NCI-H345 (cell line): ENCODE data around the gene SYP.
"Not testable (repeated sequence)": the region's sequence is repeated elsewhere in the genome, so short reads cannot be mapped to it uniquely, and the experiment has no call there.

Source experiments
- DNase-seq: peaks from one replicate; lab custom pipeline; 2025; lab: John Stamatoyannopoulos, UW

SYP gene

DNA sequence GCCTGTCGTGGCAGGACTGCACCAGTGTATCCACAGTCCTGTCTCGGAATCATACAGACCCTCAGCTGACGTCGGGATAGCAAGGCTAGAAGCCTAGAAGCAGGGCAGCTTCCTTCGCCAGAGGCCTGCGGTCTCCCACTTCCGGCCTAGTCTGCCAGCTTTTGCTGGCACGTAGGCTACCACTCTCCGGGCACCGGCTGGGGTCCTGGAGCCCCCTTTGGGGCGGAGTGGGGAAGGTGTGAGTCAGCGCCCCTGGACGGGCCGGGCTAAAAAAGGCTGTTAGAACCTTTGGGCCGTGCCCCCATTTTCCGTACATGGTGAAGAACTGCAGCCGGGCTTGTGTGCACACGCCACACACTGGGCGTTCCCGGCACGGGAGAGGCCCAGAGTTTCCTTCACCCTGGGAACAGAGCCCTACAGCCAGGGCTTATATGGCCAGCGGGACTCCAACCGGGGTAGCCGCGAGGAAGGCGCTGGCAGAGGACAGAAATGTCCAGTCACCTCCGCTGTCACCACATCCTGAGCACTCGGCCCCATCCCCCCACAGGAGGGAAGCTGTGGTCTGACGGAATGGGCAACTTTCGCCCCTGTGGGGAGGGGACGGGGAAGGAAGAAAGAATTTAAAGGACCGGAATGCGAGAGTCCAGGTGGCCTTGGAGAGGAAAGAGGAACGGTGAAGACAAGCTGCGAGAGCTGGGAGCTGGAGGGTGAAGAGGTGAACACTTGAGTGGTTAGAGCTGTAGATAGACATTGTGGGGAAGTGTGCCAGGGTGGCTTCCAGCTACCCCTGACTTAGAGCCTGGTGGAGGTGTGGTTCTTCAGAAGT lies 32.9 kb downstream of the SYP start:
- DNase-seq: no peak

DNA sequence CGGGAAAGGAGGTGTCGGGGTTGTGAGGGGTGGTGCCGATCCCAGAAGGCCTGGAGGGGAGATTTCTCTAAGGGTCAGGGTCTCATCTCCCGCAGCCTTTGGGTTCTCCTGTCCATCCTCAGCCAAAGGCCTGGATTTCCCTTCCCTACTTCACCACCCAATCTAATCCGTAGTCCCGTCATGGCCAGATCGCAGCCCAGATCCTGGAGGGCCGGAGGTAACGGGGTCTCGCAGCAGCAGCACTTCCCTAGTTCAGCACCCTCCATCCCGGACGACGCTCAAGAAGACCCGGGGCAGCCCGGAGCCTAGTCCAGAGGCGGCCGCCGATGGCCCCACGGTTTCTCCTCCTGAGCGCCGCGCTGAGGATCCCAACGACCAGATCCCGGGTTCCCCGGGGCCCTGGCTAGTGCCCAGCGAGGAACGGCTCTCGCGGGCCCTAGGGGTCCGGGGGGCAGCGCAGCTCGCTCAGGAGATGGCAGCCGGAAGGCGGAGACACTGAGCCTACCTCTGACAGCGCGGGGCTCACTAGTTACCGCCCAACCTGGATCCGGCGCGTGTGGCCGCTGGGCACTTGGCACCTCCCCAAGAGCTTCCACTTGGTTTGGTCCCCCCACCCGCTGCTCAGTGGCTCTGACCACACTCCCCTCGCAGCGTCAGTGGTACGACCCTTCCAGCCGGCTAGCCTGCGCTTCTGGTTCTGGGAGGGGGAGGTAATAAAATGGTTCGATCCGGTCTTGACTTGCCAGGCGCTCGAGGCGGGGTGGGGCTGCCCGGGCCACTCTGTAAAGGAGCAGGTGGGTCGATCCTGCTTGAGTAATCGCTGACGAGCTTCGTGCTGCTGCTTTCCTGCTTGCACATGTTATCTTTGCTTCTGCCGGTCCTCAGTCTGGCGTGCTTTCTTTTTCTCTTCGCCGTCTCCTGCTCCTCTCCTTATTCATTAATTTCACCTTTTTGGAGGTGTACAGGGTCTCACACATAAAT lies 33.8 kb downstream of the SYP start:
- no peak for DNase-seq

DNA sequence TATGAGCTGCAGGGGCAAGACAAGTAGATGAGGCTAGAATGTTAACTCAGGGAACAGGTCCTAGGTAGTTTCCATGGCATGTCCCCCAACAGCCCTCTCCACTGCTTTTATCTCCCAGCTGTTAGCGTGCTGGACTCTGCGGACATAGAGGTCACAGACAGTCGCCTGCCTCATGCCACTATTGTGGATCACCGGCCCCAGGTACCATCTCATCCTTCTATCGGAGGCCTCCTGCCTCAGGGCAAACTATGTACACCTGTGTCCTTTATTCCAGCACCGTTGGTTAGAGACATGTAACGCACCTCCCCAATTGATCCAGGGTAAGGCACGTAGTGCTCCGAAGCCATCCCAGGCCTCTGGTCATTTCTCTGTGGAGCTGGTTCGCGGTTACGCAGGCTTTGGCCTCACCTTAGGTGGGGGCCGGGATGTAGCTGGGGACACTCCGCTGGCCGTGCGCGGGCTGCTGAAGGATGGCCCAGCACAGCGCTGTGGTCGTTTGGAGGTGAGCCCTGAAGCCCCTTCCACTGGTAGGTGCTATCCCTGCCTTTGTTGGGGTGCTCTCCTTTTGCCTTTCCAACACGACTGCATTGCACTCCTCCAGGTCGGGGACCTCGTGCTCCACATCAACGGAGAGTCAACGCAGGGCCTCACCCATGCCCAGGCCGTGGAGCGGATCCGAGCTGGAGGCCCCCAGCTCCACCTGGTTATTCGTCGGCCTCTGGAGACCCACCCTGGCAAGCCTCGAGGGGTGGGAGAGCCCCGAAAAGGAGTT lies 35.2 kb downstream of the SYP start:
- DNase-seq: no peak

DNA sequence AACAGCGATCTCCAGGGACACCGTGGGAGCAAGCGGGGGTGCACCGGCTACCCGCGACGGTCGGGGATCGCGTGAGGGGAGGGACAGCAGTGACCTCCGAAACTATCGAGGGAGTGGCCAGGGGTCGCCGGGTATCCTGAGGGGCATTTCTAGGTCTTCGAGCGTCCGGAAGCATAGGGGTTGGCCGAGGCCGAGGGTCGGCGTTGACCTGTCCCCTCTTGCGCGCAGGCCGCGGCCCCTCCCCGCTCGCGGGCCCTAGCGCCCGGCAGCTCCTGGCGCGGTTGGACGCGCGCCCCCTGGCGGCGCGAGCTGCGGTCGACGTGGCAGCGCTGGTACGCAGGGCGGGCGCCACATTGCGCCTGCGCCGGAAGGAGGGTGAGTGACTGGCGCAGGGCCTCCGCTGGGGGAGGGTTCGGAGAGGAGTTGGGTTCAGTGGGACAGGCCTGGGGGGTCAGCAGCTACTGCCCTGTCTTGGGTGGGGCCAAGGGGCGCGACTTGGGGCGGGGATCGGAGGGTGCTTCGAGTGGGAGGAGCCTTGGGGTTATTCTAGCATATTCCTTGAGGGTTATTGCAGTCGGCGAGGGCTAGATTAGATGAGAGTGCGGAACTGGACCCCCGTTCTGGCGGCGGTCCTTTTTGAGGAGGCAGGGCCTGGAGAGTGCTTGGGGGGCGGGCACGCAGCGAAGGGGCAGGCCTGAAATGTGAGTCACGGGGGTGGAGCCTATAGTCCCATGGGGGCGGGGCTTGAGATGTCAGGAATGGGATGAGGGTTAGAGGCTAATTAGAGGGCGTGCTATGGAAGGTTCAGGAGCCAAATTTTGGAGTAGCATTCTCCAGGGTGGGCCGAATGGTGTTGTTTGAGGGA lies 36.2 kb downstream of the SYP start:
- peak; percentile 83 for DNase-seq

DNA sequence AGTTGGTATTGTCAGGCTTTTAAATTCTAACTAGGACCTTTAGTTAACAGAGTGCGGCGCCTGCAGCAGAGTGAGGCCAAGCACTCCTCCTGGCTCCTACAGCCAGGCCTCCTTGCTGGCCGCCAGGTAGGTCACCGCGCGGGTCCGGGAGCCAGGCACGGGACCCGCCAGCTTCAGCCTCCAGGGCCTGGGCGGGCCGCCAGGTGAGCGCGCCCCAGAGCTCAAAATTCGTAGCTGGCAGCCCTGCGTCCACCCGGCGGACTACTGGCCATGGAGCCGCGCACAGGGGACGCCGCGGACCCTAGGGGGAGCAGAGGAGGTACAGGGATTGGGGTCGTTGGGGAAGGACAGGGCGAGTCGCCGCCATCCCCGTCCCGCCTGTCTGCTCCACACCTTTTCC lies 37.4 kb downstream of the SYP start, which contains the start of gene MAGIX:
MAGIX (plus strand) TSS at position 139 of the 400 bp plus-strand sequence; CDS start at position 271, 132 bp downstream.
- DNase-seq: no peak

DNA sequence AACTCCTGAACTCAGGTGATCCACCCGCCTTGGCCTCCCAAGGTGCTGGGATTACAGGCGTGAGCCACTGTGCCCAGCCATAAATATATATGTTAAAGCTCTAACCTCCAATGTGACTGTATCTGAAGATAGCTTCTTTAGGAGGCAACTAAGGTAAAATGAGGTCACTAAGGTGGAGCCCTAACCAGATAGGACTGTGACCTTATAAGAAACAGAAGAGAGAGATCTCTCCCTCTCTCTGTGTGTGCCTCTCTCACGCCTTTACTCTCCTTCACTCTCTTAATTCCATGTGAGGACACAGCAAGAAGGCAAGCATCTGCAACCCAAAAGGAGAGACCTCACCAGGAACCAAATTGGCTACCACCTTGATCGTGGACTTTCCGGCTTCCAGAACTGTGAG lies 38.4 kb downstream of the SYP start:
- no peak for DNase-seq

DNA sequence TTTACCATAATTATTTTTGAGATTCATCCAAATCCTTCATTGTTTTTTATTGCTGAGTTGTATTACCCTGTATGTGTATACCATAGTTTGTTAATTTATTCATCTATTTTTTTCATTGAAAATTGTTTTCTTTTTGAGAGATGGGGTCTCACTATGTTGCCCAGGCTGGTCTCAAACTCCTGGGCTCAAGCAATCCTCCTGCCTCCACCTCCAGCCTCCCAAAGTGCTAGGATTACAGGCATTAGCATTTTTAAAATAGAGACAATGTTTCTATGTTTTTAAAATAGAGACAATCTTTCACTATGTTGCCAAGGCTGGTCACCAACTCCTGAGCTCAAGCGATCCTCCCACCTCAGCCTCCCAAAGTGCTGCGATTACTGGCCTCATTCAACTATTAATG lies 39.1 kb downstream of the SYP start:
- no peak for DNase-seq

DNA sequence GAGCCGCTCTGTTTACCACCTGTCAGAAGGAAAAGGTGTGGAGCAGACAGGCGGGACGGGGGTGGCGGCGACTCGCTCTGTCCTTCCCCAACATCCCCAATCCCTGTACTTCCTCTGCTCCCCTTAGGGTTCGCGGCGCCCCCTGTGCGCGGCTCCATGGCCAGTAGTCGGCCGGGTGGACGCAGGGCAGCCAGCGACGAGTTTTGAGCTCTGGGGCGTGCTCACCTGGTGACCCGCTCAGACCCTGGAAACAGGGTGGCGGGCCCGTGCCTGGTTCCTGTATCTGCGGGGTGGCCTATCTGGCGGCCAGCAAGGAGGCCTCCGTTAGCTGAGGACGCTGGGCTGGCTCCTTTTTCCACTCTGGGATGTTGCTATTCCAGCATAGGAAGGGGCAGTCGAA lies 42.8 kb downstream of the SYP start:
- DNase-seq: no peak

DNA sequence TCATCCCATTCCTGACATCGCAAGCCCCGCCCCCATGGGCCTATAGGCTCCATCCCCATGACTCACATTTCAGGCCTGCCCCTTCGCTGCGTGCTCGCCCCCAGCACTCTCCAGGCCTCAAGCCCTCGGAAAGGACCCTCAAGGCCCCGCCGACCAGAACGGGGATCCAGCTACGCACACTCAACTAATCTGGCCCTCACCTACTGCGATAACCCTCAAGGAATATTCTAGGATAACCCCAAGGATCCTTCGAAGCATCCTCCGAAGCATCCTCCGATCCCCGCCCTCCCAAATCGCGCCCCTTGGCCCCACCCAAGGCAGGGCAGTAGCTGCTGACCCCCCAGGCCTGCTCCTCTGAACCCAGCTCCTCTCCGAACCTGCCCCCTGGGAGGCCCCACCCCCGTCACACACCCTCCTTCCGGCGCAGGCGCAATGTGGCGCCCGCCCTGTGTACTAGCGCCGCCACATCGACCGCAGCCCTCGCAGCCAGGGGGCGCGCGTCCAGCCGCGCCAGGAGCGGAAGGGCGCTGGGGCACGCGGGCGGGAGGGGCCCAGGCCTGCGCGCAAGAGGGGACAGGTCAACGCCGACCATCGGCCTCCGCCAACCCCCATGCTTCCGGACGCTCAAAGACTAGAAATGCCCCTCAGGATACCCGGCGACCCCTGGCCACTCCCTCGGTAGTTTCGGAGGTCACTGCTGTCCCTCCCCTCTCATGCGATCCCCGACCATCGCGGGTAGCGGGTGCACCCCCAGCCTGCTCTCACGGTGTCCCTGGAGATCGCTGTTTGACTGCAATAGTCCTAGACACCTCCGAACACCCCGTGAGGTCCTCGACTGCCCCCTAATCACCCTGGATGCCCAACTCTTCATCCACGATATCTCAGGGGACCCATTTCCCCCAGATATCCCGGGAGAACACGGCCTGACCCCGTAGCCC lies 43.8 kb downstream of the SYP start:
- DNase-seq: peak; percentile 87

DNA sequence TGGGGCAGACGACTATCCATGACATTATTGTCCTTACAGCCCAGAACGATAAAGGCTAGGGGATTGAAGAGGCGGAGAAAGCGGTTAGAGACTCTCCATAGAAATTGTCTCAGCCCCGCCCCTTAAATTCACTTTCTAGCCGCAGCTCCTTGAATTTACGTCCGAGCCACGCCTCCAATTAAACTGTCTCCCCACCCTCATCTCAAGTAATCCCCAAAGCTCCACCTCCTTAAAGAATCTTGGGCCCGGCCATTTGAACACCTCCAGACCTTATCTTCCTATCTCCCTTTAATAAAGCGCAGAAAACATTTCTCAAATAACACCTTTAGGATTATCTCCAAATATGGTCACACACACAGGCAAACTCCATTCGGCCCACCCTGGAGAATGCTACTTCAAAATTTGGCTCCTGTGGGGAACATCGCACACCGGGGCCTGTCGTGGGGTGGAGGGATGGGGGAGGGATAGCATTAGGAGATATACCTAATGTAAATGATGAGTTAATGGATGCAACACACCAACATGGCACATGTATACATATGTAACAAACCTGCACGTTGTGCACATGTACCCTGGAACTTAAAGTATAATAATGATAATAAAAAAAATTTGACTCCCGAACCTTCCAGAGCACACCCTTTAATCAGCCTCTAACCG lies 44.6 kb downstream of the SYP start:
- DNase-seq: peak; percentile 34

DNA sequence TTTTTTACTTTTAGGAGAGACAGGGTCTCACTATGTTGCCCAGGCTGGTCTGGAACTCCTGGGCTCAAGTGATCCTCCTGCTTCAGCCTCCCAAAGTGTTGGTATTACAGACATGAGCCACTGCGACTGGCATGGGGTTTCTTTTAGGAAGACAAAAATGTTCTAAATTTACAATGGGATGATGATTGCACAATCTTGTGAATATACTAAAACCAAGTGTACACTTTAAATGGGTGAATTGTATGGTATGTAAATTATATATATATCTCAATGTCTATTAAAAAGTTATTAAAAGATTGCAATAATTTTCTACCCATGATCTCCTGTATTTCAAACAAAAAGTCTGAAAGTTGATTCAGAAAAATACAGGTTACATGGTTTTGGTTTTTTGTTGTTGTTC lies 46.5 kb downstream of the SYP start:
- DNase-seq: no peak

DNA sequence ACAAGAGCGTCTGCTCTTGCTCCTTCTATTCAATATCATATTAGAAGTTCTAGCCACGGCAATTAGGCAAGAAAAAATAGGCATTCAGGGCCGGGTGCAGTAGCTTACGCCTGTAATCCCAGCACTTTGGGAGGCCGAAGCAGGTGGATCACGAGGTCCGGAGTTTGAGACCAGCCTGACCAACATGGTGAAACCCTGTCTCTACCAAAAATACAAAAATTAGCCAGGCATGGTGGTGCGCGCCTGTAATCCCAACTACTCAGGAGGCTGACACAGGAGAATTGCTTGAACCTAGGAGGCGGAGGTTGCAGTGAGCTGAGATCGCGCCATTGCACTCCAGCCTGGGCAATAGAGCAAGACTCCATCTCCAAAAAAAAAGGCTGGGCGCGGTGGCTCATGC lies 50.7 kb downstream of the SYP start:
- not testable (repeated sequence) for DNase-seq

DNA sequence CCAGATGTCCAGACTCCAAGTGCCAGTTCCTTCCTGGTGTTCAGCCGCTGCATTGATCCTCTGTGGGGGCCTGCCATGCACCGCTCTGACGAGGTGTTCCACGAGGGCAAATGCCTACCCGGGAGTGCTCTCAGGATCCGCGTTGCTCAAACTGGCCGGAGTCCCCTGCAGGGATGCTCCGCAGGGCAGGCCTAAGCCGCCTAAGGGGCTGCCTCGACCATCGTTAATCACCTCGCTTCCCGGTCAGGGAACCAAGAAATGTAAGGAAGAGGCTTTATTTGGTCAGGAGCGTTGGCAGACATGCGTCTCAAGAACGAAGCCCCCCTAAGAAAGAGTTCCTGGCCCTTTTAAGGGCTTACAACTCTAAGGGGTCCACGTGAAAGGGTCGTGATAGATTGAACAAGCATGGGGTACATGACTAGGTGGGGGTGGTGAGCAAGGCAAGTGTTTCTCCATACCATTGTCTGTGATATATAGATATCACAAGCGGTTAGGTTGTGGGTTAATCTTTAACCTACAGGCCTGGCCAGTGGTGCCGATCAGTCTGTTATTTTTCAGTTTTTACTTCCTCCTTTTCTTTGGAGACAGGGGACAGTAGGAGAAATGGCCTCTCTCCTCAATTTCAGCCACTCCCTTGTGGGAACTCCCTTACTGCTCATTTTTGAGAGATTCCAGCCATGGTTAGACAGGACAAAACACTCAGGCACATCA lies 51.4 kb downstream of the SYP start:
- not testable (repeated sequence) for DNase-seq

DNA sequence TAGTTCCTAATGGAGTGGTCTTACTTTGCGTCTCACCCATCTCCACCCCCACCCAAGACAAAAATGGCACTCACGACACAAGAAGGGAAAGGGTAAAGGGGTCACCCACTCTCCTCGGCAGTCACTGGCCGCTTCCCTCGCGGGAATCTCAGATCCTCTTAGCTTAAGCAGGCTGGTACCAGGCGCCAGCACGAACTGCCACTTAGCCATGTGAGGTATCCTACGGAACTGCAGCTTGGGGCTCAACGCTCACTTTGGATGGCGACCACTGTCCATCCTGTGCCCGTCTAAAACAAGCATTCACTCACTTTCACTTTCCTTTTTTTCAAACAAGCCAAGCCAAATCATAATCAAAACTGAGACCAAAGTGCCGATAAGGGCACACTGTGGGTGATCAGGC lies 52.1 kb downstream of the SYP start:
- DNase-seq: no peak

DNA sequence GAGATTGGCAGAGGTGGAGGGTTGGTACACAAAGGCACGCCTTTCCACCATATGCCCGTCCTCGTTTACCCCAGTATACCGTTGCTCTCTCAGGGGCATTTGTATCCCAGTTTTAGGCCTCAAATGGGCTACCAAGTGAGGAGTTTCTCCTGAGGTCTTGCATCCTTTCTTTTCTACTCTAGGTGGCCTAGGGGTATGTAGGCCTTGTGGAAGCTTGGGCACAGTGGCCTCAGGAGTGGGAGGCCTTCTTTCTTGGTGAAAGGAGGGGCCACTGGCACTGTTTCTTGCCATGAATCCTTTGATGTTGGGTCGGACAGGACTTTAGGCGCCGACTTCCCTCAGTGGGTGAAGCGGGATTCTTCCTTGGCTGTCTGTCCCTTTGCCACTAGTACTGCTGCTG lies 52.7 kb downstream of the SYP start:
- no peak for DNase-seq

DNA sequence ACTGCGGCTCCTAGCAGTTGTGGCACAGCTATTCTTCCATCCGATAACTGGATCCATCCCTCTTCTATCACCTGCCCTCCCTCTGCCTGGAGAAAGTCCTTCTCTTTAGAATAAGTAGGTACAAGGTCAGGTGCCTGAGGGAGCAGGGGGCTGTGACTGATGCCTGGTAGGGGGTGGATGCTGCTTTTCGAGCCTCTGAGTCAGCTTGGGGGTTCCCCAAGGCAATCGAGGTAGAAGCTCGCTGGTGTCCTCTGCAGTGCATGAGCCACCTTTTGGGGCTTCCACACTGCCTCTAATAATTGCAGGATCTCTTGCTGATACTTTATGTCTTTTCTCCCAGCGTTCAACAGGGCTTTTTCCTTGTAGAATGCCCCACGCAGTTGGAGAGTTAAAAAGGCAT lies 56.8 kb downstream of the SYP start:
- DNase-seq: not testable (repeated sequence)

DNA sequence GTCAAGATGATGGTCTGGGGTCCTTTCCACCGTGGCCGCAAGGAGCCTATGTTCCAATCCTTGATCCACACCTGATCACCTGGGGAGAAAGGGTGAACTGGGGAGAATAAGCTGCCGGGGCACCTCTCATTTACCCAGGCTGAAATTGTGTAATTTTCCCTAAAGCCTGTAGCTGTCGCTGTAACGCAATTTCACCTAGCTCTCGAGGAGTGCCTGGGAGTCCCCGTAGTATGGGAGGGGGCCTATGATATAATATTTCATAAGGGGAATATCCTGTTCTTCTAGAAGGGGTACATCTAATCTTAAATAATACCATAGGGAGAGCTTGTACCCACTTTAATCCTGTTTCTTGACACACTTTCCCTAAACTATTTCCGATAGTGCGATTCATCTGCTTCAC lies 57.7 kb downstream of the SYP start:
- not testable (repeated sequence) for DNase-seq

DNA sequence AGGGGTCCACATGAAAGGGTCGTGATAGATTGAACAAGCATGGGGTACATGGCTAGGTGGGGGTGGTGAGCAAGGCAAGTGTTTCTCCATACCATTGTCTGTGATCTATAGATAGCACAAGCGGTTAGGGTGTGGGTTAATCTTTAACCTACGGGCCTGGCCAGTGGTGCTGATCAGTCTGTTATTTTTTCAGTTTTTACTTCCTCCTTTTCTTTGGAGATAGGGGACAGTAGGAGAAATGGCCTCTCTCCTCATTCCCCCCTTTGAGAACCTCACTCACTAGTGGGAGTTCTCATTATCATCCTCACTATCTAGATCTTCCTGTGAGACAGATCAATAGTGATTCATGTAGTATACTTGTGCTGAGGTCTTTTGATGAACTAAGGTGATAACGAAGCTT lies 60.3 kb downstream of the SYP start:
- no peak for DNase-seq
